OCI-LY7 (cell line): ENCODE measurements around the gene MYRFL.

ENCODE experiments used
- CTCF ChIP-seq: fragments of 200-600 bp; sonication (generic); conservative IDR thresholded peaks from 2 replicates; pipeline ENCODE4 v1.5.1; 2014; ENCODE audit warnings: mild to moderate bottlenecking, antibody characterized with exemption, low read length, moderate library complexity, mixed read lengths
- EZH2phosphoT487 ChIP-seq: fragments of 200-600 bp; sonication (generic); IDR thresholded peaks from 2 replicates; pipeline ENCODE4 v1.6.1; 2018; ENCODE audit warnings: low read depth, borderline replicate concordance, mild to moderate bottlenecking, mixed run types, antibody characterized with exemption, low read length, moderate library complexity, mixed read lengths

- no peak for TF ChIP-seq CTCF
- no peak for TF ChIP-seq EZH2phosphoT487
Measured at GRCh38 chr12:69816082-69816481, 8.9 kb upstream of the MYRFL start.
